ENCODE measurements around the gene P2RX7. TPM values are rescaled to one million over a fixed set of nuclear protein-coding genes. Genes with fewer than 3 reads are reported as not detected.

Gene P2RX7
- total RNA-seq, 8 experiments from 2014 or later, result 0.08 to 1.9 (median 0.17) TPM

GRCh38 chr12:121170151-121170550 is 37.5 kb downstream of the P2RX7 start:
- ATAC-seq (replicated peaks in 6 of 8), result no peak
- 35 to 86% (median 45%) methylated on average over 1 to 4 of the region's 5 CpGs; no CpG with 5 or more reads in 4 of the 10 experiments for WGBS, 10 experiments

GRCh38 chr12:121170611-121171260 is 38.1 kb downstream of the P2RX7 start:
- ATAC-seq (replicated peaks in 6 of 8), result no peak
- no peaks in the 10 kb centered on the region for H3K4me1 ChIP-seq (replicated peaks in 1 of 2)
- H3K4me3 ChIP-seq, result no peak overlapping the region
- WGBS, 10 experiments, result 57 to 100% (median 76%) methylated on average over 2 to 12 of the region's 14 CpGs
- no peak overlapping the region for H3K27ac ChIP-seq
- in situ Hi-C loops (cut with MboI; ENCODE audit: low pct_unique_long_range_greater_than_20kb in 2 of 9, low sequenced_read_pairs in 9 of 9, unreplicated experiment in 9 of 9), result no loop called here

More at GRCh38 chr12:121170151-121170550, 37.5 kb downstream of the P2RX7 start:
- Histone ChIP-seq H3K4me1 (replicated peaks in 1 of 2) (no peaks in the 10 kb centered on the region), H3K27ac (no peak overlapping the region), H3K4me3 (no peak overlapping the region)
- in situ Hi-C loops (cut with MboI; ENCODE audit: low pct_unique_long_range_greater_than_20kb in 2 of 9, low sequenced_read_pairs in 9 of 9, unreplicated experiment in 9 of 9), result no loop called here

GRCh38 chr12:121172145-121172544 is 39.5 kb downstream of the P2RX7 start:
- no peak overlapping the region for H3K4me3 ChIP-seq
- no peak for ATAC-seq (replicated peaks in 6 of 8)
- 85 to 100% (median 93%) methylated on average over 1 to 3 of the region's 6 CpGs; no CpG with 5 or more reads in 2 of the 10 experiments for WGBS, 10 experiments
- no peak overlapping the region for H3K27ac ChIP-seq
- no peaks in the 10 kb centered on the region for H3K4me1 ChIP-seq (replicated peaks in 1 of 2)
- in situ Hi-C loops (cut with MboI; ENCODE audit: low pct_unique_long_range_greater_than_20kb in 2 of 9, low sequenced_read_pairs in 9 of 9, unreplicated experiment in 9 of 9), result no loop called here

- H3K27ac ChIP-seq, result no peak overlapping the region
- no peaks in the 10 kb centered on the region for H3K4me1 ChIP-seq (replicated peaks in 1 of 2)
- no peak for ATAC-seq (replicated peaks in 6 of 8)
- no peak overlapping the region for H3K4me3 ChIP-seq
- 71 to 93% (median 84%) methylated on average over 1 to 12 of the region's 16 CpGs; no CpG with 5 or more reads in 1 of the 10 experiments for WGBS, 10 experiments
- in situ Hi-C loops (cut with MboI; ENCODE audit: low pct_unique_long_range_greater_than_20kb in 2 of 9, low sequenced_read_pairs in 9 of 9, unreplicated experiment in 9 of 9), result no loop called here
Observed at GRCh38 chr12:121175383-121176119, 42.9 kb downstream of the P2RX7 start.

- Histone ChIP-seq H3K27ac (no peak overlapping the region), H3K4me1 (replicated peaks in 1 of 2) (no peaks in the 10 kb centered on the region), H3K4me3 (no peak overlapping the region)
- ATAC-seq (replicated peaks in 6 of 8), result no peak
- in situ Hi-C loops (cut with MboI; ENCODE audit: low pct_unique_long_range_greater_than_20kb in 2 of 9, low sequenced_read_pairs in 9 of 9, unreplicated experiment in 9 of 9), result no loop called here
- 80 to 100% (median 90%) methylated on average over 2 to 16 of the region's 19 CpGs; no CpG with 5 or more reads in 1 of the 10 experiments for WGBS, 10 experiments
Observed at GRCh38 chr12:121176826-121177529, 44.3 kb downstream of the P2RX7 start.

- no peak overlapping the region for H3K4me3 ChIP-seq
- ATAC-seq (replicated peaks in 6 of 8), result no peak
- H3K27ac ChIP-seq, result no peak overlapping the region
- WGBS, 10 experiments, result 15 to 100% (median 46%) methylated on average over 1 to 3 of the region's 3 CpGs; no CpG with 5 or more reads in 3 of the 10 experiments
- in situ Hi-C loops (cut with MboI; ENCODE audit: low pct_unique_long_range_greater_than_20kb in 2 of 9, low sequenced_read_pairs in 9 of 9, unreplicated experiment in 9 of 9), result no loop called here
- no peaks in the 10 kb centered on the region for H3K4me1 ChIP-seq (replicated peaks in 1 of 2)
Observed at GRCh38 chr12:121181181-121181580, 48.5 kb downstream of the P2RX7 start.

- no peak overlapping the region for H3K4me3 ChIP-seq
- ATAC-seq (replicated peaks in 6 of 8), result no peak
- 64 to 100% (median 93%) methylated on average over 1 to 3 of the region's 3 CpGs; no CpG with 5 or more reads in 1 of the 10 experiments for WGBS, 10 experiments
- in situ Hi-C loops (cut with MboI; ENCODE audit: low pct_unique_long_range_greater_than_20kb in 2 of 9, low sequenced_read_pairs in 9 of 9, unreplicated experiment in 9 of 9), result no loop called here
- no peaks in the 10 kb centered on the region for H3K4me1 ChIP-seq (replicated peaks in 1 of 2)
- no peak overlapping the region for H3K27ac ChIP-seq
Observed at GRCh38 chr12:121182222-121182893, 49.7 kb downstream of the P2RX7 start.

- in situ Hi-C loops (cut with MboI; ENCODE audit: low pct_unique_long_range_greater_than_20kb in 2 of 9, low sequenced_read_pairs in 9 of 9, unreplicated experiment in 9 of 9), result no loop called here
- no peak for ATAC-seq (replicated peaks in 6 of 8)
- no peak overlapping the region for H3K27ac ChIP-seq
- no peak overlapping the region for H3K4me3 ChIP-seq
- 75 to 100% (median 92%) methylated on average over 1 to 7 of the region's 15 CpGs; no CpG with 5 or more reads in 6 of the 10 experiments for WGBS, 10 experiments
- H3K4me1 ChIP-seq (replicated peaks in 1 of 2), result no peaks in the 10 kb centered on the region
Observed at GRCh38 chr12:121184425-121184824, 51.7 kb downstream of the P2RX7 start.

GRCh38 chr12:121184984-121185889 is 52.6 kb downstream of the P2RX7 start:
- Histone ChIP-seq H3K4me3 (no peak overlapping the region), H3K27ac (no peak overlapping the region), H3K4me1 (replicated peaks in 1 of 2) (no peaks in the 10 kb centered on the region)
- ATAC-seq (replicated peaks in 6 of 8), result peak in 1 of 8 experiments; percentile 34
- 73 to 100% (median 99%) methylated on average over 1 to 5 of the region's 7 CpGs; no CpG with 5 or more reads in 2 of the 10 experiments for WGBS, 10 experiments
- in situ Hi-C loops (cut with MboI; ENCODE audit: low pct_unique_long_range_greater_than_20kb in 2 of 9, low sequenced_read_pairs in 9 of 9, unreplicated experiment in 9 of 9), result no loop called here

GRCh38 chr12:121186826-121187225 is 54.1 kb downstream of the P2RX7 start:
- Histone ChIP-seq H3K4me1 (replicated peaks in 1 of 2) (no peaks in the 10 kb centered on the region), H3K4me3 (no peak overlapping the region), H3K27ac (no peak overlapping the region)
- in situ Hi-C loops (cut with MboI; ENCODE audit: low pct_unique_long_range_greater_than_20kb in 2 of 9, low sequenced_read_pairs in 9 of 9, unreplicated experiment in 9 of 9), result no loop called here
- 40 to 100% (median 100%) methylated on average over 1 to 2 of the region's 2 CpGs; no CpG with 5 or more reads in 2 of the 10 experiments for WGBS, 10 experiments
- no peak for ATAC-seq (replicated peaks in 6 of 8)

- Histone ChIP-seq H3K4me3 (no peak overlapping the region), H3K27ac (no peak overlapping the region), H3K4me1 (replicated peaks in 1 of 2) (no peaks in the 10 kb centered on the region)
- WGBS, 10 experiments, result 32 to 86% (median 78%) methylated on average over 1 to 7 of the region's 7 CpGs
- in situ Hi-C loops (cut with MboI; ENCODE audit: low pct_unique_long_range_greater_than_20kb in 2 of 9, low sequenced_read_pairs in 9 of 9, unreplicated experiment in 9 of 9), result no loop called here
- ATAC-seq (replicated peaks in 6 of 8), result no peak
Observed at GRCh38 chr12:121187501-121187900, 54.8 kb downstream of the P2RX7 start.

- in situ Hi-C loops (cut with MboI; ENCODE audit: low pct_unique_long_range_greater_than_20kb in 2 of 9, low sequenced_read_pairs in 9 of 9, unreplicated experiment in 9 of 9), result no loop called here
- no peak overlapping the region for H3K27ac ChIP-seq
- no peak overlapping the region for H3K4me3 ChIP-seq
- WGBS, 10 experiments, result 50 to 94% (median 80%) methylated on average over 1 to 2 of the region's 2 CpGs; no CpG with 5 or more reads in 1 of the 10 experiments
- ATAC-seq (replicated peaks in 6 of 8), result no peak
- no peaks in the 10 kb centered on the region for H3K4me1 ChIP-seq (replicated peaks in 1 of 2)
Observed at GRCh38 chr12:121188227-121188626, 55.6 kb downstream of the P2RX7 start.

All from motor neuron (in vitro differentiated cells).